IMR-90 (cell line): ENCODE measurements around the gene DVL1. TPM values are rescaled to one million over a fixed set of nuclear protein-coding genes. Genes with fewer than 3 reads are reported as not detected.

Source experiments
- ATAC-seq: fragments of 200-7000 bp; cut with Tn5 transposase; 2 replicates; pipeline ENCODE4 v1.9.1; 2020; ENCODE audit warnings: low read depth, mild to moderate bottlenecking, moderate library complexity
- BruUV-seq: library from RNA; stranded (reverse); fragments of 400-500 nt; replicated peaks from 2 replicates; lab custom pipeline; 2021; lab: Mats Ljungman, UMichigan
- CTCF ChIA-PET: fragments of 300-600 bp; formaldehyde crosslinking; extraction: SDS; loops from one replicate; lab custom pipeline; 2021; ENCODE audit warnings: antibody characterized with exemption; lab: Yijun Ruan, JAX
- POLR2A ChIA-PET: fragments of 300-600 bp; sonication (Branson Sonifier 250); formaldehyde crosslinking; loops from one replicate; lab custom pipeline; 2022; ENCODE audit warnings: antibody characterized with exemption; ENCODE audit not compliant: unreplicated experiment; lab: Charles Lee
- DNase-seq: peaks from one replicate; pipeline ENCODE4 v3.0.0; 2013
- H2AFZ ChIP-seq: replicated peaks from 2 replicates; pipeline ENCODE3; 2013; ENCODE audit warnings: low read length, mild to moderate bottlenecking; ENCODE audit not compliant: poor library complexity
- H2AK5ac ChIP-seq: 2 replicates; pipeline ENCODE4 v1.6.1; 2013; ENCODE audit warnings: low read depth, low read length, inconsistent platforms
- H2AK9ac ChIP-seq: replicated peaks from 2 replicates; pipeline ENCODE3; 2013; ENCODE audit warnings: mild to moderate bottlenecking, low read depth, low read length, moderate library complexity; ENCODE audit not compliant: poor library complexity
- H2BK120ac ChIP-seq: 2 replicates; pipeline ENCODE4 v1.6.1; 2013; ENCODE audit warnings: low read depth, low read length, inconsistent platforms
- H2BK15ac ChIP-seq: 3 replicates; pipeline ENCODE4 v1.6.1; 2013; ENCODE audit warnings: low read depth, low read length, inconsistent platforms
- H2BK20ac ChIP-seq: 2 replicates; pipeline ENCODE4 v1.6.1; 2013; ENCODE audit warnings: low read depth, mild to moderate bottlenecking, inconsistent platforms, low read length, moderate library complexity
- H2BK5ac ChIP-seq: 2 replicates; pipeline ENCODE4 v1.6.1; 2013; ENCODE audit warnings: mild to moderate bottlenecking, low read depth, low read length, inconsistent platforms; ENCODE audit not compliant: poor library complexity, severe bottlenecking
- H3K14ac ChIP-seq: replicated peaks from 2 replicates; pipeline ENCODE4 v1.6.1; 2013; ENCODE audit warnings: low read depth, low read length, inconsistent platforms
- H3K18ac ChIP-seq: 2 replicates; pipeline ENCODE4 v1.6.1; 2013; ENCODE audit warnings: low read depth, low read length, control low read depth
- H3K23ac ChIP-seq: 2 replicates; pipeline ENCODE4 v1.6.1; 2013; ENCODE audit warnings: low read depth, low read length, inconsistent platforms
- H3K27ac ChIP-seq: 2 replicates; pipeline ENCODE4 v1.5.1; 2013; ENCODE audit warnings: mild to moderate bottlenecking, control low read depth, low read length; ENCODE audit not compliant: insufficient read depth
- H3K27me3 ChIP-seq: 2 replicates; pipeline ENCODE4 v1.6.1; 2013; ENCODE audit warnings: low read length; ENCODE audit not compliant: control insufficient read depth, insufficient read depth
- H3K36me3 ChIP-seq: 2 replicates; pipeline ENCODE4 v1.6.1; 2013; ENCODE audit warnings: low read length, mixed read lengths; ENCODE audit not compliant: control insufficient read depth, insufficient read depth
- H3K4ac ChIP-seq: 2 replicates; pipeline ENCODE4 v1.6.1; 2013; ENCODE audit warnings: low read depth, low read length, inconsistent platforms
- H3K4me1 ChIP-seq: 2 replicates; pipeline ENCODE4 v1.6.1; 2013; ENCODE audit warnings: low read length, mixed read lengths; ENCODE audit not compliant: control insufficient read depth, insufficient read depth
- H3K4me2 ChIP-seq: 2 replicates; pipeline ENCODE4 v1.6.1; 2013; ENCODE audit warnings: low read depth, mild to moderate bottlenecking, control low read depth, low read length, moderate library complexity
- H3K4me3 ChIP-seq: 2 replicates; pipeline ENCODE4 v1.5.1; 2013; ENCODE audit warnings: low read depth, mild to moderate bottlenecking, control low read depth, low read length, moderate library complexity; ENCODE audit not compliant: insufficient read depth
- H3K56ac ChIP-seq: 2 replicates; pipeline ENCODE4 v1.6.1; 2013; ENCODE audit warnings: low read length, inconsistent platforms; ENCODE audit not compliant: insufficient read depth; ENCODE audit errors: extremely low read depth
- H3K79me1 ChIP-seq, 2 experiments: 2 replicates each; pipeline ENCODE4 v1.6.1; 2013; ENCODE audit warnings: low read length in 2 of 2, inconsistent platforms in 1 of 2, low read depth in 1 of 2
- H3K9ac ChIP-seq: 2 replicates; pipeline ENCODE4 v1.6.1; 2013; ENCODE audit warnings: low read depth, low read length, control low read depth
- H3K9me1 ChIP-seq: 2 replicates; pipeline ENCODE4 v1.6.1; 2013; ENCODE audit warnings: low read length, inconsistent platforms; ENCODE audit not compliant: insufficient read depth
- H3K9me3 ChIP-seq: 2 replicates; pipeline ENCODE4 v1.6.1; 2013; ENCODE audit warnings: low read length; ENCODE audit not compliant: control insufficient read depth, insufficient read depth
- H4K20me1 ChIP-seq: 2 replicates; pipeline ENCODE4 v1.6.1; 2013; ENCODE audit warnings: low read length, inconsistent platforms; ENCODE audit not compliant: insufficient read depth
- H4K5ac ChIP-seq: 2 replicates; pipeline ENCODE4 v1.6.1; 2013; ENCODE audit warnings: mild to moderate bottlenecking, low read depth, low read length, control low read depth
- H4K8ac ChIP-seq, 2 experiments: 2 replicates each; pipeline ENCODE4 v1.6.1; 2013; ENCODE audit warnings: low read depth in 2 of 2, low read length in 2 of 2, control low read depth in 1 of 2, inconsistent platforms in 1 of 2
- H4K91ac ChIP-seq: 2 replicates; pipeline ENCODE4 v1.6.1; 2013; ENCODE audit warnings: low read depth, low read length, inconsistent platforms; ENCODE audit not compliant: insufficient read depth
- BHLHE40 ChIP-seq: fragments of 150-350 bp; IDR thresholded peaks from 2 replicates; pipeline ENCODE4 v1.6.1; 2016; ENCODE audit warnings: mild to moderate bottlenecking, low read depth, low read length
- CEBPB ChIP-seq: IDR thresholded peaks from 2 replicates; pipeline ENCODE4 v1.6.1; 2012; ENCODE audit warnings: low read depth, low read length, improper control_type of control experiment
- CTCF ChIP-seq: conservative IDR thresholded peaks from 2 replicates; pipeline ENCODE4 v1.5.1; 2012; ENCODE audit warnings: mild to moderate bottlenecking, low read depth, low read length, improper control_type of control experiment
- FOS ChIP-seq: fragments of 150-350 bp; IDR thresholded peaks from 2 replicates; pipeline ENCODE4 v1.6.1; 2016; ENCODE audit warnings: low read depth, low read length
- MAFK ChIP-seq: IDR thresholded peaks from 2 replicates; pipeline ENCODE4 v1.6.1; 2012; ENCODE audit warnings: low read depth, low read length, improper control_type of control experiment
- MAZ ChIP-seq: IDR thresholded peaks from 2 replicates; pipeline ENCODE4 v1.6.1; 2012; ENCODE audit warnings: low read depth, mild to moderate bottlenecking, low read length, improper control_type of control experiment, moderate library complexity, borderline replicate concordance
- MXI1 ChIP-seq: IDR thresholded peaks from 2 replicates; pipeline ENCODE4 v1.6.1; 2012; ENCODE audit warnings: low read depth, mild to moderate bottlenecking, low read length, moderate library complexity, borderline replicate concordance
- NFE2L2 ChIP-seq: fragments of 150-350 bp; IDR thresholded peaks from 2 replicates; pipeline ENCODE4 v1.6.1; 2016; ENCODE audit warnings: low read depth, mild to moderate bottlenecking, low read length
- POLR2A ChIP-seq: IDR thresholded peaks from 2 replicates; pipeline ENCODE4 v1.6.1; 2012; ENCODE audit warnings: mild to moderate bottlenecking, low read depth, low read length
- RAD21 ChIP-seq: IDR thresholded peaks from 2 replicates; pipeline ENCODE4 v1.6.1; 2012; ENCODE audit warnings: low read length, improper control_type of control experiment
- RFX5 ChIP-seq: IDR thresholded peaks from 2 replicates; pipeline ENCODE4 v1.8.0; 2012; ENCODE audit warnings: low read depth, mild to moderate bottlenecking, low read length, moderate library complexity
- SMC3 ChIP-seq: fragments of 150-350 bp; IDR thresholded peaks from 2 replicates; pipeline ENCODE4 v1.6.1; 2016; ENCODE audit warnings: low read depth, mild to moderate bottlenecking, antibody characterized with exemption, low read length, moderate library complexity
- WGBS, 2 experiments: methylation state at CpG; one replicate each; pipeline versions ENCODE4 v1.1.5 to v1.1.7; 2013; ENCODE audit warnings: missing lambda C conversion rate in 2 of 2; ENCODE audit not compliant: insufficient read length in 1 of 2; ENCODE audit errors: extremely low coverage in 2 of 2; 5-methylcytosine and 5-hydroxymethylcytosine counted together
- dilution Hi-C: fragments of 300-500 bp; cut with HindIII; formaldehyde crosslinking; loops from one replicate; pipeline ENCODE4 v1.14.3; 2018; ENCODE audit warnings: low sequenced_read_pairs; ENCODE audit not compliant: unreplicated experiment
- in situ Hi-C: fragments of 300-500 bp; cut with MboI; formaldehyde crosslinking; loops from 3 replicates; pipeline ENCODE4 v1.14.3; 2019; ENCODE audit warnings: low sequenced_read_pairs, inconsistent platforms, mixed read lengths
- intact Hi-C: fragments of 100-400 bp; cut with micrococcal nuclease; formaldehyde crosslinking; loops from 2 replicates; pipeline ENCODE4 v1.10.0; 2022
- polyA plus RNA-seq, 3 experiments: library from polyadenylated mRNA; depleted of rRNA; stranded (reverse); fragments of >200 nt; gene quantifications; 2 replicates each; pipeline ENCODE4 v1.2.3, GENCODE V29; 2012; ENCODE audit warnings: low replicate concordance in 1 of 3
- total RNA-seq: library from RNA; depleted of rRNA; stranded (reverse); fragments of >200 nt; gene quantifications from 2 replicates; pipeline ENCODE4 v1.2.3, GENCODE V29; 2012
- TF ChIP-seq, protein P1 (sequence below): fragments of 150-350 bp; IDR thresholded peaks from 2 replicates; pipeline ENCODE4 v1.6.1; 2017; ENCODE audit warnings: mild to moderate bottlenecking, antibody characterized with exemption, low read length, low read depth

Gene DVL1
- total and polyA plus RNA-seq, 2 of the 4 experiments (the other 2 are of a cell fraction) = 27.2 to 35.9 TPM

- intact Hi-C loops (no loop called here), in situ Hi-C loops (no loop called here), dilution Hi-C loops (no loop called here)
- no peak overlapping the region for H4K8ac ChIP-seq
- no peak overlapping the region for H2AK5ac ChIP-seq
- H3K27ac ChIP-seq = no peak overlapping the region
- peaks cover 15% of the 10 kb centered on the region for H4K20me1 ChIP-seq
- H3K36me3 ChIP-seq = peaks cover 48% of the 10 kb centered on the region
- no peaks in the 10 kb centered on the region for H3K27me3 ChIP-seq
- no peak overlapping the region for H3K4ac ChIP-seq
- no peak overlapping the region for H3K4me2 ChIP-seq
- H4K5ac ChIP-seq = no peak overlapping the region
- no peaks in the 10 kb centered on the region for H3K4me1 ChIP-seq
- no TSS peak for BruUV-seq
- no peak overlapping the region for H2BK5ac ChIP-seq
- no peak overlapping the region for H3K56ac ChIP-seq
- H3K14ac ChIP-seq = no peak overlapping the region
- no peak for DNase-seq
- no peak overlapping the region for H2BK15ac ChIP-seq
- no peak overlapping the region for H2AK9ac ChIP-seq
- H4K91ac ChIP-seq = no peak overlapping the region
- peaks cover 12 to 16% of the 10 kb centered on the region in 2 experiments for H3K79me1 ChIP-seq
- TF ChIP-seq FOS (no peak), MAFK (no peak), MXI1 (no peak), RAD21 (no peak), NFE2L2 (no peak), BHLHE40 (no peak), MAZ (no peak), POLR2A (no peak), RFX5 (no peak), SMC3 (no peak), CTCF (no peak), CEBPB (no peak)
- TF ChIP-seq, protein P1, sequence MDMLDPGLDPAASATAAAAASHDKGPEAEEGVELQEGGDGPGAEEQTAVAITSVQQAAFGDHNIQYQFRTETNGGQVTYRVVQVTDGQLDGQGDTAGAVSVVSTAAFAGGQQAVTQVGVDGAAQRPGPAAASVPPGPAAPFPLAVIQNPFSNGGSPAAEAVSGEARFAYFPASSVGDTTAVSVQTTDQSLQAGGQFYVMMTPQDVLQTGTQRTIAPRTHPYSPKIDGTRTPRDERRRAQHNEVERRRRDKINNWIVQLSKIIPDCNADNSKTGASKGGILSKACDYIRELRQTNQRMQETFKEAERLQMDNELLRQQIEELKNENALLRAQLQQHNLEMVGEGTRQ = no peak
- WGBS, 2 experiments = 94% methylated on average over 22 of the region's 32 CpGs; no CpG with 5 or more reads in 1 of the 2 experiments
- no peak overlapping the region for H3K18ac ChIP-seq
- ChIA-PET CTCF (no interaction called here), POLR2A (no interaction called here)
- H3K9me3 ChIP-seq = no peaks in the 10 kb centered on the region
- no peak overlapping the region for H3K4me3 ChIP-seq
- no peak overlapping the region for H2BK20ac ChIP-seq
- no peak overlapping the region for H3K9ac ChIP-seq
- no peak overlapping the region for H3K23ac ChIP-seq
- H3K9me1 ChIP-seq = peaks cover 9% of the 10 kb centered on the region
- H2AFZ ChIP-seq = no peak overlapping the region
- ATAC-seq = no peak
- H2BK120ac ChIP-seq = no peak overlapping the region
Measured at GRCh38 chr1:1336931-1337792, 12.1 kb downstream of the DVL1 start.
